Measurements from ENCODE around the gene C6orf132.
"Not testable (repeated sequence)": the region's sequence is repeated elsewhere in the genome, so short reads cannot be mapped to it uniquely, and the experiment has no call there.

C6orf132 gene, protein sequence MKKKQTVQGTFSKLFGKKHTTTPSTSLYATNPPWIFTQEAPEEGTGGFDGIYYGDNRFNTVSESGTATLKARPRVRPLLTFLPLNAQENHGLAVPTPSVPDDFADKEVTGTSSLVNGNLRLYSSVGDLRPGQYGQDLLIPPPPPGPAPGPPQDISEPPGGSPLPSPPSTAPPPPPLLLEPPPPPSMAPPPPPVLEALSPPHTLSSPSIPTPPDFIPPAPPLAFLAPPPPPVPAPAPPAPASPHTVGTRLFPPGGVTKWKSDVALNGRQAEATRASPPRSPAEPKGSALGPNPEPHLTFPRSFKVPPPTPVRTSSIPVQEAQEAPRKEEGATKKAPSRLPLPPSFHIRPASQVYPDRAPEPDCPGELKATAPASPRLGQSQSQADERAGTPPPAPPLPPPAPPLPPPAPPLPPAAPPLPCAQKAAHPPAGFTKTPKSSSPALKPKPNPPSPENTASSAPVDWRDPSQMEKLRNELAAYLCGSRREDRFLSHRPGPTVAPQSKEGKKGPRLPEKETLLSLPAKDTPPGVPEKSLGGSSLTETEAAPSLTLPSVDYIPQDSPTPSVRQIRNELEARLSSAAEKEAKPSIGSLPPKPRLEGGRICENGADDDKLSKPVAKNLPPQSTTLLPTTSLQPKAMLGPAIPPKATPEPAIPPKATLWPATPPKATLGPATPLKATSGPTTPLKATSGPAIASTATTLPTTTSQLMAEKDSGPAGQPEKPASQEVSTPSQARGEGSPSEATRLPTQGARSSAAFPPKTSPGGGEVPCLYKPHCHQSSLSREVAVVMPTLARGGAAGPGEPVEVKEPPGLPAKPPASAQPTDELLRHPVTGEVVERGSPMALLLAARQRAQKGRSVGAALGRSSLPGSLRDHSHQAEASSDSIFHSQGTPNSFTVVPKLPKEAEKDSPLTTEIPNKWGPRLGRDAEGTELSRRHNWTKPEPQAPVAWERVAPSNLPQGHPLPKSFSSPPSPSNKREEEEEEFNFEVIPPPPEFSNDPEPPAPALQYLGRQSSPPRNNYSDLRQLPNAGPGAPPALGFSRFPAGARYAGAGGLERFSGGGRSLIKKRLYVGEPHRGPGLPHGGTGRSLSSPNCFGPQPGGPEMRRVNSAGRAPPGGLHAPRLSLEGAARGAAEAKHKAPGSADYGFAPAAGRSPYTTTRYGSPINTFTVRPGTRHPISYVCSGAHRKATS

GRCh38 chr6:42142118-42142835, at the start of gene C6orf132:
C6orf132 (minus strand) TSS chr6:42142620; CDS start chr6:42142444, 176 bp downstream.
- DNase-seq, result peak; percentile 7

DNA sequence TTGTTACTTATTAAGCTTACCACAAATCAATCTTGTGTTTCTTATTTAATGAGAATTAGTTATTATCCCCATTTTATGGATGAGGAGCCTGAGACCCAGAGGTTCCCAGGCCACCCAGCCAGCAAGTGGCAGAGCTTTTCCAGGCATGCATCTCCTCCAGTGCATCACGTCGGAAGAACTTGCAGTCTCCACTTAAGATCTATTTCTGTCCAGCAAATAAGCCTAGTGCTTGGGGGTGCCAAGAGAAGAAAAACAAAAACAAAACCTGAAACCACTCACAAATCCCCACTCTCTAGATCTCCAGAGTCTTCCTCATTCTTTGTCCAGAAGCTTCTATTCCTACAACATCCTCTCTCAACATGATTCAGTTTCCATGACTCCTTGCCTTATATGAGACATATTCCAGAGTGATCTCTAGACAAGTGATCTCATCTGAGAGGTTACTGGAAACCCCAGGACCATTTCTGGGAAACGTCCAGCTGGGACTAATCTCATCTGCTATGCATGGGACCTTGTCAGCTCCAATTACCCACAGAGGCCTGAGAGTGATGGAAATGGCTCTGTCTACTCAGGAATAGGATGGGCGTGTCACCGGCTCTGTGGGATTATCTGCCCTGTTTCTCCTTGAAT, 48.2 kb upstream of the C6orf132 start:
- DNase-seq, result no peak

DNA sequence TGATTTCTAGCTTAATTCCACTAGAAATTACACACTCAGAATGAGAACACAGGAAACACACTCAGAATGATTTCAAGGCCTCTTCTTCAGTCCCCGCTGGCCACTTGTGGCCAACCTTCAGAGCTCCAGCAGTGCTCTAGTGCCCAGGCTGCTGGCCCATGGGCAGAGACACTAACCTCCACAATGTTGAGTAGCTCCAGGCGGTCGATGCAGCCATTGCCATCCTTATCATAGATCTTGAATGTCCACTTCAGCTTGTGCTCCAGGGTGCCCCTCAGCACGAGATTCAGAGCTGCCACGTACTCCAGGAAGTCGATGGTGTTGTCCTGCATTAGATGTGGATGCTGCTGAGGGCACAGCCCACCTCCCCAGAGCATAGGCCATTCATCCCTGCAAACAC, 46.0 kb upstream of the C6orf132 start:
- DNase-seq, result no peak

- no peak for DNase-seq
These were observed 43.2 kb upstream of the C6orf132 start for GRCh38 chr6:42185597-42185996.

DNA sequence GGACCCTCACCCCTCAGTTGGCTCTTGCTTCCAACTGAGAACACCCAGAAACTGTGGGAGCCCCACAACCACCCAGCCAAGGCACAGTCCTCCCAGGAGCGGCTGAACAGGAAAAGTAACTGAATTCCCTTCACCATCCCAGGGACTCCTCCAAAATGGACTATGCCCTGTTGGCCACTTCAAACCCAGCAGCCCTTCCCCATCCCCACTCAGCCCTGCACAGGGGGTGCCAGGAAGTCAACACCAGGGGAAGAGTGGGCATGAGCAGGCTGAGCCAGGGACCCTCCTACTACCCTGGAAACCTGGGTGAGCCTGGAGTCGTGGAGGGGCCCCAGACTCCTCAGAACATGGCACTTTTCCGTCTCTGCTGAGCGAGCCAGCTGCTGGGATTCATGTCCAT, 42.1 kb upstream of the C6orf132 start:
- no peak for DNase-seq

GRCh38 chr6:42182101-42182500, 39.7 kb upstream of the C6orf132 start:
- no peak for DNase-seq

DNA sequence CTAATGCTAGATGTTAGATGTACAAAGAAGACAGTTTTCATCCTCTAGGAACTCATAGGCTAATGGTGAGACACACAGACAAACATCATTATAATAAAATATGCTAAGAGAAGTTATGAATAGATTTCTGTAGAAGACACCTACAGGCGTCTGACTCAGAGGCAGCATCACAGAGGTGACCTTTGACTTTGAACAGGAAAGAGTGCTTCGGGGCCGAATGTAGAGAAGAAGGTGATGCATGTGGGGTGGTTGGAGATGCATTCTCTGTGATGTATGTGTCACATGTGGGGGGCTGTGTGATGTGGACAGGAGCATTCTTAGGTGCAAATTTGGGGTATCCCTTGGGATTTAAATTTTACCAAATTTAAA, 37.5 kb upstream of the C6orf132 start:
- DNase-seq, result no peak

DNA sequence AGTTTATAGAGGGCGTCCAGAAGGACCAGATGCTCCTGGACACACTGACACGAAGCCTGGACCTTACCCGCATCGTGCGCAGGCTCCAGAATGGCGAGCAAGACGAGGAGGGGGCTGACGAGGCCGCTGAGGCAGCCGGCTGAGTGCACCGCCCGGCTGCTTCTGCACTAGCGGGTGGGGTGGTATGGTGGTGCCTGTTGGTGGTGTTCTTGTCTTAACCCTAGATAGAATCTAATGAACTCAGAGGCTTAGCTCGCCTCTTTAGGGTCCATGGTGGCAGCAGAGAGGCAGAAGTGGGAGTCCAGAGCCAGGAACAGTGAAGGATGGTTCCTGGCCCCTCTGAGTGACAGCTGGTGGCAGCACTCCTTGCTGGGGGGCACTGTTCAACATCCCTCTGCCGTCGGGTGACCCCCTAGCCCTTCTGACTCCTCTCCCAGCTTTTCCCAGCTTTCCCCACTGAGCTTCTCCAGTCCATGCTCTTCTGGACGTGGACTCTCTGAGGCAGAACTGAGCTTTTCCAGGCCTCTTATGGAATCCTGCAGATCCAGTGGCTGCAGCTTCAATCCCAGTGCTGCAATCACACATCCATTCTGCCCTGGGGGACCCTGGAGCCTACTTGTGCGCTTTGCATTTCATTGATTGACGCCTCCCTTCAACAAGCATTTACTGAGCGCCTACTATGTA, 37.0 kb upstream of the C6orf132 start:
- DNase-seq, result no peak

DNA sequence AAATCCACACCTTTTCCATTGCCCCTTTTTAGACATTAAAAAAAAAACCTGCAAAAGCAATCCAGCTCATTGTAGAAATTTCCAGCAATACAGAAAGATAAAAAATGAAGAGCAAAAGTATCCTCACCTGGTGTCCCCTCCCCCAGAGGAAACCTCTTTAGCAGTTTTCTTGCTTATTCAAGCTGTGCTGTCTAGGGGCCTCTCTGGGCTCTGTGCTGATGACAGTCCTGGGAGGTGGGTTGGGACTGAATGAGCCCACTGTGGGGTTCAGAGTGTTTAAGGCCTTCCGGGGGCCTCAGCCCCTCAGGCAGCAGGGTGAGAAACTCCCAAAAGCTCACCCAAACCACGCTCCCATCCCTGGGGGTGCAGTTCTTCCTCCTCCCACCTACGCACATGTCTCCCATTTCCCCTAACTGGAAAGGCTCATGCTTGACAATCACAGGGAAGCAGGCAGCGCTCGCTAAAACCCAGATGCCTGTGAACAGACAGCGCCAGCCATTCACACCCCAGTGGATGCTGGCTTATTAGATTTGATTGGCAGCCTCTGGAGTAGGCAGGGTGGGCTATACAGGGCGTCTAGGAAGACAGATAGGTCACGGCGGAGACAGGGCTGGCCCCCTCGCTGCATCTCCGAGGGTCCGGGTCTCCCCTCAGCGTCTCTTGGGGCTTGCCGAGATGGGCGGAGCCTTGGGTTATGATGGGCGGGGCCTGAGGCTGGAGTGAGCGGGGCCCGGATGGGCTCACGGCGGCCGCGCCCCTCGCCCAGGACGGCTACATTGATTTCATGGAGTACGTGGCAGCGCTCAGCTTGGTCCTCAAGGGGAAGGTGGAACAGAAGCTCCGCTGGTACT, 35.3 kb upstream of the C6orf132 start:
- peak; percentile 38 for DNase-seq

GRCh38 chr6:42176981-42177380, 34.6 kb upstream of the C6orf132 start:
- no peak for DNase-seq

DNA sequence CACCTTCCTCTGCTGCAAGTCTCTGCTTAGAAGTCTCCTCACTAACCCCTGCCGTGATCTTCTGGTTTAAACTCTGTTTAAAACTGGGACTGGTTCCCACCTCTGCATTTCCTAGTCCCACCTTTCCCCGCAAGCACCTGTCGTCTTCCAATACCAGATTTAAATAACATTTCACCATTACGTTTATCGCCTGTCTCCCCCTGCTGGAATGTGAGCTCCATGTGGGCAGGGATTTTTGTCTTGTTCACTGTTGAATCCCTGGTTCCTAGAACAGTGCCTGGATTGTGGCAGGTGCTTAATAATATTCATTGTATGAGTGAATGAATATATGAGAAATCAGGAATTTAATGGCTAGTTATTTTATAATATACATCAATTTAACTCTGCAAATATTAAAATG, 33.4 kb upstream of the C6orf132 start:
- DNase-seq, result no peak

GRCh38 chr6:42173101-42173500, 30.7 kb upstream of the C6orf132 start, which contains the start of gene GUCA1A:
GUCA1A (plus strand) TSS chr6:42173364; CDS start chr6:42173614, 250 bp downstream.
- DNase-seq, result no peak

- DNase-seq, result no peak
These were observed 29.6 kb upstream of the C6orf132 start for GRCh38 chr6:42171813-42172581.

DNA sequence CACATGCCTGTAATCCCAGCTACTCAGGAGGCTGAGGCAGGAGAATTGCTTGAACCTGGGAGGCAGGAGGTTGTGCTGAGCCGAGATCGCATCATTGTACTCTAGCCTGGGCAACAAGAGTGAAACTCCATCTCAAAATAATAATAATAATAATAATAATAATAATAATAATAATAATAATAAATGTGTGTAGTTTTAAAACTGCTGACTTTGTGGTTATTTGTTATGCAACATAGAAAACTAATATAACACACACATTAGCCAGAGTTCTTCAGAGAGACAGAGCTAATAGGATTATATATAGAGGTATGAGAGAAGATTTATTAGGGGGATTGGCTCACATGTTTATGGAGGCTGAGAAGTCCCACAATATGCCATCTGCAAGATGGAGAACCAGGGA, 27.4 kb upstream of the C6orf132 start:
- not testable (repeated sequence) for DNase-seq

DNA sequence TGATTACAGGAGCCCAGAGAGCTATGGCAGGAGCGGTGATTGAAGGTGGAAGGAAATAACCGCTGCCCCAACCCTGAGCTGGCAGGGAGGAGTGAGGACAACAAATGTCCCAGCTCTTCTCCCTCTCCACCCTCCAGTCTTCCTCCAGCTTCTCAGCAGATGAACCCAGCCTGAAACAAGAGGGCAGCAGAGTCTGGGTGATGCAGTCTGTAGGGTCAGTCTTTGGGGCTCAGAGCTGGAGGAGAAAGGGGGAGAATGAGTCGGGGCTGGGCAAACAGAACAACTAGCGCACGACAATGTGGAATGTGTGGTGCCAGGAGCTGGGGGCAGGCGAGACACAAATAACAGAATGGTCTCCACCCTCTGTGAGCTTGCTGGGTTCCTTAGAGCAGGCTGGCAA, 26.2 kb upstream of the C6orf132 start:
- no peak for DNase-seq

DNA sequence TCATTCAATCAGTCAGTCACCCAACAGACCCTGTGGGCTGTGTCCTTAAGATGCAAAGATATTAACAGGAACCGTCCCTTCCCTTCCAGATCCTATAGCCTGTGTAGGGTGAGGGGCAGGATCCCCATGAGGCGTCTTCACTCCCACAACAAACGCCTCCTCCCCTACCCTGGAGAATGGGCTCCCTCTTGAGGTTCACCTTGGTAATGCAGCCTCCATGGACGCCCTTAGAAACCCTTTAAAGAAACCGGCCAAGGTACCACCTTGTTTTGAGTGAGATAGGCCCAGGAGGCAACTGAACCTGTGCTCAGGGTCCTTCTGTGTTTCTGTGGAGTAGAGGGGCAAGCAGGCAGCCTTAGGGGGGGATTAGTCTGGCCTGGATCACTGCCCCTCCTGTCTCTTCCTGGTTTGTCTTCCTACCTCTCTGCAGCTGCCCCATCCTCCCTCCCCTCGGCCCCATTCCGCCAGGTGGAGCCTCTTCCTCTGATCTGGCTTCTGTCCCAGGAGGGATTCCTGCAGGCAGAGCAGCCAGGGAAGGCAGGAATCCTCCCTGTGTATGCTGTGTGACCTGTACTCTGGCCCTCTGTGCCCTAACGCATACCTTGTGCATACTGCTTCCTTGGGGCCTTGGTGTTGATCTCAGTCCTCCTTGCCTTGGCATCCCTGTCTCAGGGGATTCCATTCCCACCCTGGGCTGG, 24.2 kb upstream of the C6orf132 start:
- DNase-seq, result peak; percentile 81

DNA sequence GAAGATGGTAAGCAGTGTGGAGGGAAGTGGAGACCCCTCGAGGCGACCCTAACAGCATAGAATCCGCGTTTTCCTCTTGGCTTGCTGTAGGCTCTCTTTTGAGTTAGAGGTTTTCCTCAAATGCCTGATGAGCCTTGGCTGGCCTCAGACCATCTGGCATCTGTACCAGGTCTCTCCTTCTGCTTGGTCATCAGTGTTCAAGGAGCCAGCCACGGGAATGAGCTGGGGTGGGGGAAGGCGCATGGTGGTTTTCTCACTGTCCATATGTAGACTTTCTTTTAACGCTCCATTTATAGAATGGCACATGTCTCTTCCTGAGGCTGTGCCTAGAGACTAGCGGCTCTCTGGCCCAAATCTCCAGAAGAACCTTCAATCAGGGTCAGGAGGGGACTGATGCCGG, 22.6 kb upstream of the C6orf132 start:
- DNase-seq, result no peak

- no peak for DNase-seq
These were observed 21.6 kb upstream of the C6orf132 start for GRCh38 chr6:42163981-42164380.

GRCh38 chr6:42162812-42163211, 20.4 kb upstream of the C6orf132 start:
- no peak for DNase-seq

All from CD4-positive, alpha-beta T cell treated with Interleukin-17A for 4 hours (primary cell).